DND-41 (cell line): Measurements from ENCODE around the gene ADCY1.

Experiments used
- ATAC-seq: fragments of 200-7000 bp; cut with Tn5 transposase; 3 replicates; pipeline ENCODE4 v1.9.1; 2021; ENCODE audit warnings: low read depth; ENCODE audit not compliant: insufficient read depth
- DNase-seq: peaks from one replicate; pipeline ENCODE4 v3.0.0-alpha.2; 2020
- H2AFZ ChIP-seq: 2 replicates; pipeline ENCODE4 v1.6.0; 2012; ENCODE audit warnings: low read depth, low read length
- H3K27ac ChIP-seq: 2 replicates; pipeline ENCODE4 v1.5.1; 2012; ENCODE audit warnings: low read length, inconsistent platforms
- H3K27me3 ChIP-seq: fragments of 200-600 bp; sonication (generic); 2 replicates; pipeline ENCODE4 v1.6.0; 2012; ENCODE audit warnings: low read length, mild to moderate bottlenecking, inconsistent platforms; ENCODE audit not compliant: insufficient read depth, poor library complexity
- H3K36me3 ChIP-seq: 2 replicates; pipeline ENCODE4 v1.5.1; 2012; ENCODE audit warnings: low read length, inconsistent platforms; ENCODE audit not compliant: insufficient read depth
- H3K4me1 ChIP-seq: 2 replicates; pipeline ENCODE4 v1.5.1; 2012; ENCODE audit warnings: mild to moderate bottlenecking, low read length; ENCODE audit not compliant: insufficient read depth
- H3K4me2 ChIP-seq: 2 replicates; pipeline ENCODE4 v1.6.0; 2012; ENCODE audit warnings: mild to moderate bottlenecking, moderate library complexity, low read length, inconsistent platforms; ENCODE audit not compliant: insufficient read depth
- H3K4me3 ChIP-seq, 2 experiments: fragments of 200-600 bp in 1 of 2; shearing (Covaris generic) in 1 of 2; 2 replicates each; pipeline ENCODE4 v1.5.1; 2012 to 2016; ENCODE audit warnings: inconsistent platforms in 2 of 2, low read length in 2 of 2, mild to moderate bottlenecking in 2 of 2, low read depth in 1 of 2, moderate library complexity in 1 of 2
- H3K79me2 ChIP-seq: 2 replicates; pipeline ENCODE4 v1.6.0; 2012; ENCODE audit warnings: low read length, inconsistent platforms; ENCODE audit not compliant: insufficient read depth
- H3K9ac ChIP-seq: 2 replicates; pipeline ENCODE4 v1.6.0; 2012; ENCODE audit warnings: low read depth, mild to moderate bottlenecking, inconsistent platforms, low read length, moderate library complexity
- H3K9me3 ChIP-seq: 2 replicates; pipeline ENCODE4 v1.5.1; 2012; ENCODE audit warnings: low read length, moderate library complexity, mild to moderate bottlenecking, inconsistent platforms; ENCODE audit not compliant: insufficient read depth, severe bottlenecking
- H4K20me1 ChIP-seq: 2 replicates; pipeline ENCODE4 v1.6.0; 2012; ENCODE audit warnings: low read length; ENCODE audit not compliant: insufficient read depth
- CTCF ChIP-seq: IDR thresholded peaks from 2 replicates; pipeline ENCODE4 v1.5.1; 2012; ENCODE audit warnings: borderline replicate concordance, low read length, moderate library complexity, mild to moderate bottlenecking; ENCODE audit not compliant: poor library complexity, severe bottlenecking; ENCODE audit errors: extremely low read depth
- EZH2 ChIP-seq: IDR thresholded peaks from 3 replicates; pipeline ENCODE4 v1.6.1; 2012; ENCODE audit warnings: borderline replicate concordance, low read depth, mild to moderate bottlenecking, moderate library complexity, low read length, inconsistent platforms; ENCODE audit not compliant: severe bottlenecking

The ADCY1 gene

GRCh38 chr7:45712057-45712689 lies 138.0 kb downstream of the ADCY1 start:
- peaks cover 7% of the 10 kb centered on the region for H3K27me3 ChIP-seq
- DNase-seq, result no peak
- H3K27ac ChIP-seq, result no peak overlapping the region
- no peak overlapping the region for H3K4me2 ChIP-seq
- H2AFZ ChIP-seq, result no peak overlapping the region
- H3K36me3 ChIP-seq, result no peaks in the 10 kb centered on the region
- H3K4me3 ChIP-seq, result no peak overlapping the region
- no peaks in the 10 kb centered on the region for H3K4me1 ChIP-seq
- H3K9me3 ChIP-seq, result no peaks in the 10 kb centered on the region
- H3K79me2 ChIP-seq, result no peaks in the 10 kb centered on the region
- H4K20me1 ChIP-seq, result no peaks in the 10 kb centered on the region
- no peak for ATAC-seq
- H3K9ac ChIP-seq, result no peak overlapping the region
- no peak for TF ChIP-seq EZH2
- no peak for TF ChIP-seq CTCF

GRCh38 chr7:45712872-45713668 lies 138.9 kb downstream of the ADCY1 start:
- DNase-seq (no peak), ATAC-seq (no peak)
- Histone ChIP-seq H4K20me1 (no peaks in the 10 kb centered on the region), H3K9ac (no peak overlapping the region), H3K27me3 (peaks cover 3% of the 10 kb centered on the region), H3K79me2 (no peaks in the 10 kb centered on the region), H3K9me3 (no peaks in the 10 kb centered on the region), H2AFZ (no peak overlapping the region), H3K4me3 (no peak overlapping the region), H3K4me1 (no peaks in the 10 kb centered on the region), H3K36me3 (no peaks in the 10 kb centered on the region), H3K4me2 (no peak overlapping the region), H3K27ac (no peak overlapping the region)
- TF ChIP-seq CTCF (no peak), EZH2 (no peak)

- no peaks in the 10 kb centered on the region for H4K20me1 ChIP-seq
- TF ChIP-seq CTCF (no peak), EZH2 (no peak)
- ATAC-seq, result no peak
Measured at GRCh38 chr7:45713669-45714520, 139.7 kb downstream of the ADCY1 start.

More at GRCh38 chr7:45713669-45714520, 139.7 kb downstream of the ADCY1 start:
- H3K4me2 ChIP-seq, result no peak overlapping the region
- peaks cover 4% of the 10 kb centered on the region for H3K4me1 ChIP-seq
- H3K36me3 ChIP-seq, result no peaks in the 10 kb centered on the region
- H3K9me3 ChIP-seq, result no peaks in the 10 kb centered on the region
- H2AFZ ChIP-seq, result no peak overlapping the region
- H3K4me3 ChIP-seq, result no peak overlapping the region
- H3K79me2 ChIP-seq, result no peaks in the 10 kb centered on the region
- no peak overlapping the region for H3K9ac ChIP-seq
- no peak for DNase-seq
- H3K27me3 ChIP-seq, result no peaks in the 10 kb centered on the region
- no peak overlapping the region for H3K27ac ChIP-seq
